T follicular helper cell (primary cell): ENCODE data around the gene LRRC4C.

ENCODE experiments used
- DNase-seq: peaks from one replicate; pipeline ENCODE4 v3.0.0-alpha.2; 2020; ENCODE audit warnings: low read depth

LRRC4C gene

DNA sequence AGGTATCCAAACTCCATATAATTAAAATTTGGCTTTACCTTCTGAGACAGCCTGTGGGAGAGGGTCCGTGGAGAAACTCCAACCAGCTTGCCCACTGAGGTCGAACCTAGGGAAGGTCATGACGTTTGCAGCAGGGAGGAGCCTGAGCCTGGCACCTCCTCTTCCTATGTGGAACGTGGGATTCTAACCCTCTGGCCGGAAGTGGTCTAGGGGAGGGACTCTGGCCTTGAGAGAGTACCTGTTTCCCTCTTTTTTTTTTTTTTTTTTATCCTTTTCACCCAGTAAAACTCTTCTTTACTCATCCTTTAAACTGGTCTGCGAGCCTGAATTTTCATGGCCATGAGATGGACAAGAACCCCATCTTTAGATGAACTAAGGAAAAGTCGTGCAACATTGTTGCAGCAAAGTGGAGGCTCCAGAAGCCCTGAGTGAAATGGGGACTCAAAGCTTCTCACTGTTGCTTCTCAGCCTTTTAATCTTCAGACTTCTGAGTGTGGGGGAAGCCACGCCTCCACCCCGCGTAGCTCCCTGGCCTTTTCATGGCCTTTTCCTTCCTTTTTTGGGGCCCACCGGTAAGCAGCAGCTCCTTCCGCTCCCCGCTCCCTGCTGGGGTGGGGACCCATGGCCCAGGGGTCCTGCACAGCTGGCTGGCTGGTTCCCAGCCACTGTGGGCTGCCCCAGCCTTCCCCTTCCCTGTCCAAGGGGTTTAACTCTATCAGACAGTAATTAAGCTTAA, 1359.9 kb downstream of the LRRC4C start:
- DNase-seq = no peak

- DNase-seq = no peak
Observed at GRCh38 chr11:40095446-40095845, 1364.0 kb downstream of the LRRC4C start.

- no peak for DNase-seq
Observed at GRCh38 chr11:40094954-40095353, 1364.5 kb downstream of the LRRC4C start.

GRCh38 chr11:40080434-40080833, 1379.0 kb downstream of the LRRC4C start:
- DNase-seq = no peak
